ENCODE measurements around the gene EFNA5. TPM values are rescaled to one million over a fixed set of nuclear protein-coding genes. Genes with fewer than 3 reads are reported as not detected.
A peak's percentile ranks its signal among the peaks of the same experiment; 100 is the strongest.

EFNA5 gene
- total and polyA plus RNA-seq, 2 of the 8 experiments (the other 6 are each of a cell fraction or from before 2014, with no cell fraction given): 9.6 to 21.8 TPM

GRCh38 chr5:107401470-107402122 lies 269.1 kb downstream of the EFNA5 start:
- Histone ChIP-seq H2BK20ac (ENCODE audit: low read length) (no peak overlapping the region), H3K27me3 (replicated peaks in 1 of 4; ENCODE audit: control insufficient read depth in 3 of 4, extremely low read depth in 1 of 4, insufficient read depth in 3 of 4, low read length in 3 of 4) (no peaks in the 10 kb centered on the region; a peak in 1 of 7 replicates), H3K4me3 (ENCODE audit: extremely low read depth in 1 of 4, insufficient read depth in 2 of 4, low read depth in 3 of 4, low read length in 4 of 4) (peak overlapping the region in 1 of 4 experiments; percentile 25; a peak in 2 of 8 replicates), H3K14ac (ENCODE audit: insufficient read length) (no peak overlapping the region), H3K9me3 (ENCODE audit: insufficient read depth in 2 of 2, low read depth in 1 of 2, low read length in 1 of 2) (no peaks in the 10 kb centered on the region), H2BK15ac (ENCODE audit: low read length) (no peak overlapping the region), H4K20me1 (replicated peaks in 1 of 2; ENCODE audit: control insufficient read depth in 1 of 2, insufficient read depth in 2 of 2, low read length in 2 of 2) (no peaks in the 10 kb centered on the region), H2BK5ac (ENCODE audit: low read depth, low read length) (no peak overlapping the region), H3K79me2 (ENCODE audit: control insufficient read depth in 1 of 2, insufficient read depth in 2 of 2, low read length in 2 of 2) (no peaks in the 10 kb centered on the region), H3K56ac (replicated peaks; ENCODE audit: insufficient read length, low read depth, low read length) (no peak overlapping the region), H2AFZ (ENCODE audit: low read length) (no peak overlapping the region), H3K79me1 (ENCODE audit: low read depth, low read length) (no peaks in the 10 kb centered on the region), H3K27ac (ENCODE audit: low read depth, low read length) (no peak overlapping the region), H4K5ac (ENCODE audit: insufficient read length, low read depth, low read length) (peak overlapping the region; percentile 70), H3K9ac (replicated peaks in 1 of 4; ENCODE audit: extremely low read depth in 1 of 4, low read depth in 3 of 4, low read length in 3 of 4) (no peak overlapping the region), H2BK12ac (ENCODE audit: low read depth, low read length) (no peak overlapping the region), H3K4me2 (ENCODE audit: insufficient read depth in 1 of 2, low read depth in 2 of 2, low read length in 2 of 2) (peak overlapping the region; percentile 4 to 50), H2BK120ac (replicated peaks; ENCODE audit: low read depth, low read length) (no peak overlapping the region), H3K4me1 (replicated peaks in 1 of 4; ENCODE audit: control insufficient read depth in 3 of 4, insufficient read depth in 4 of 4, low read length in 3 of 4) (peaks cover 2 to 34% (median 19%) of the 10 kb centered on the region in 4 experiments; a peak in 6 of 7 replicates), H3K23me2 (ENCODE audit: low read depth, low read length) (no peaks in the 10 kb centered on the region), H3K4ac (replicated peaks; ENCODE audit: insufficient read length, low read depth, low read length) (no peak overlapping the region), H4K91ac (replicated peaks; ENCODE audit: insufficient read length, low read length) (no peak overlapping the region), H4K8ac (ENCODE audit: extremely low read depth, insufficient read depth, low read length) (no peak overlapping the region), H3K36me3 (ENCODE audit: control insufficient read depth in 2 of 4, insufficient read depth in 4 of 4, low read length in 3 of 4) (no peaks in the 10 kb centered on the region), H3K18ac (ENCODE audit: extremely low read depth, low read length) (no peak overlapping the region), H3K23ac (ENCODE audit: insufficient read length) (no peak overlapping the region), H2AK5ac (ENCODE audit: low read depth, low read length) (no peak overlapping the region)
- ChIA-PET POLR2A (ENCODE audit: partially characterized antibody) (no interaction called here), CTCF (ENCODE audit: partially characterized antibody) (interaction anchor here (1.0 to 1.7 kb wide), 2 partner anchors 67 to 170 kb away, joined by 3 to 5 read pairs; no protein-coding TSS in a partner anchor)
- peak; percentile 58 for FAIRE-seq
- no peak for TF ChIP-seq SIX5 (IDR thresholded peaks at IDR 0.05; ENCODE audit: low read depth, low read length)
- TF ChIP-seq RAD21 (IDR thresholded peaks at IDR 0.05 in 1 of 2, conservative IDR thresholded peaks at IDR 0.05 in 1 of 2; ENCODE audit: low read depth in 2 of 2, low read length in 2 of 2): peak in 1 of 2 experiments; percentile 11; a peak in 1 of 4 replicates
- TF ChIP-seq NANOG (IDR thresholded peaks at IDR 0.05; ENCODE audit: insufficient read depth, low read depth, low read length, poor library complexity, severe bottlenecking): peak; percentile 32
- TF ChIP-seq TCF12 (IDR thresholded peaks at IDR 0.05; ENCODE audit: low read depth, low read length): 0 out of 2 replicates have a peak, but pooled peaks have one; percentile 45
- no peak for DNase-seq (ENCODE audit: low read depth in 1 of 2, low spot score in 2 of 2)
- 6% methylated on average over 5 of the region's 5 CpGs; no CpG with 5 or more reads in 1 of the 2 experiments for WGBS, 2 experiments (ENCODE audit: extremely low coverage in 1 of 2, insufficient coverage in 1 of 2, insufficient read length in 1 of 2, insufficient replicate concordance in 2 of 2, low coverage in 1 of 2, low lambda C conversion rate in 2 of 2, missing lambda C conversion rate in 1 of 2)

Measured in H1 (cell line).